Hepatocyte (in vitro differentiated cells): Measurements from ENCODE around the gene FCHSD2.

ENCODE experiments used
- EZH2phosphoT487 ChIP-seq: fragments of 200-600 bp; sonication (generic); IDR thresholded peaks from one replicate; pipeline ENCODE4 v1.6.1; 2018; ENCODE audit warnings: antibody characterized with exemption, mild to moderate bottlenecking, low read depth, moderate library complexity; ENCODE audit not compliant: unreplicated experiment, severe bottlenecking
- TF ChIP-seq, protein P1 (sequence below): fragments of 200-600 bp; sonication (generic); IDR thresholded peaks from 2 replicates; pipeline ENCODE4 v1.5.1; 2016; ENCODE audit warnings: antibody characterized with exemption, mild to moderate bottlenecking; ENCODE audit not compliant: poor library complexity

DNA sequence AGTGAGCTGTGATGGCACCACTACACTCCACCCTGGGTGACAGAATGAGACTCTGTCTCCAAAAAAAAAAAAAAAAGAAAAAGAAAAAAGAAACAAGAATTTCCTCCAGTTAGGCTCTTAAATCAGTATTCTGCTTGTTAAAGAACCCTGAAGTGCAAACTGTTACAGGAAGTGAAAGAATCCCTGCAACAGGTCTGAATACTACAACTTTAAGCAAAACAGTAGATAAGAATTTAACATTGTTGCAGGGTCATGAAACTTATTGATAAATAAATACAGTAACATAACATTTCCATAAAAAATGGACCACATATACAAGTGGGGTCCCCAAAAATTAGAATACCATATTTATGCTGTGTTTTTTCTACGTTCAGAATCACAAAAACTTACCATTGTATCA, 35.8 kb downstream of the FCHSD2 start:
- TF ChIP-seq, protein P1, sequence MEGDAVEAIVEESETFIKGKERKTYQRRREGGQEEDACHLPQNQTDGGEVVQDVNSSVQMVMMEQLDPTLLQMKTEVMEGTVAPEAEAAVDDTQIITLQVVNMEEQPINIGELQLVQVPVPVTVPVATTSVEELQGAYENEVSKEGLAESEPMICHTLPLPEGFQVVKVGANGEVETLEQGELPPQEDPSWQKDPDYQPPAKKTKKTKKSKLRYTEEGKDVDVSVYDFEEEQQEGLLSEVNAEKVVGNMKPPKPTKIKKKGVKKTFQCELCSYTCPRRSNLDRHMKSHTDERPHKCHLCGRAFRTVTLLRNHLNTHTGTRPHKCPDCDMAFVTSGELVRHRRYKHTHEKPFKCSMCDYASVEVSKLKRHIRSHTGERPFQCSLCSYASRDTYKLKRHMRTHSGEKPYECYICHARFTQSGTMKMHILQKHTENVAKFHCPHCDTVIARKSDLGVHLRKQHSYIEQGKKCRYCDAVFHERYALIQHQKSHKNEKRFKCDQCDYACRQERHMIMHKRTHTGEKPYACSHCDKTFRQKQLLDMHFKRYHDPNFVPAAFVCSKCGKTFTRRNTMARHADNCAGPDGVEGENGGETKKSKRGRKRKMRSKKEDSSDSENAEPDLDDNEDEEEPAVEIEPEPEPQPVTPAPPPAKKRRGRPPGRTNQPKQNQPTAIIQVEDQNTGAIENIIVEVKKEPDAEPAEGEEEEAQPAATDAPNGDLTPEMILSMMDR: no peak
- no peak for TF ChIP-seq EZH2phosphoT487
